ENCODE data around the gene ANTXR2.

The ANTXR2 gene

GRCh38 chr4:80049813-80050534, 23.1 kb downstream of the ANTXR2 start:
- no peak for DNase-seq (ENCODE audit: low read depth in 1 of 2, low spot score in 1 of 2)
- no peak for TF ChIP-seq POLR2AphosphoS5 (IDR thresholded peaks at IDR 0.05; ENCODE audit: low read depth)
- TF ChIP-seq SPI1 (IDR thresholded peaks at IDR 0.05; ENCODE audit: borderline replicate concordance, low read depth) = no peak
- TF ChIP-seq REST (IDR thresholded peaks at IDR 0.05; ENCODE audit: insufficient replicate concordance, low read depth) = no peak
- no peak for TF ChIP-seq CTCF (IDR thresholded peaks at IDR 0.05; ENCODE audit: insufficient read depth, low read length)
- TF ChIP-seq GABPA (IDR thresholded peaks at IDR 0.05; ENCODE audit: low read depth) = no peak
- Histone ChIP-seq H3K27me3 (ENCODE audit: insufficient read depth, poor library complexity, severe bottlenecking) (no peaks in the 10 kb centered on the region), H3K4me3 (replicated peaks; ENCODE audit: insufficient read depth, low read length) (no peak overlapping the region), H3K27ac (replicated peaks) (no peak overlapping the region)

GRCh38 chr4:80049402-80049801, 23.6 kb downstream of the ANTXR2 start:
- TF ChIP-seq CTCF (IDR thresholded peaks at IDR 0.05; ENCODE audit: insufficient read depth, low read length) = no peak
- TF ChIP-seq REST (IDR thresholded peaks at IDR 0.05; ENCODE audit: insufficient replicate concordance, low read depth) = no peak
- no peak for TF ChIP-seq GABPA (IDR thresholded peaks at IDR 0.05; ENCODE audit: low read depth)
- TF ChIP-seq SPI1 (IDR thresholded peaks at IDR 0.05; ENCODE audit: borderline replicate concordance, low read depth) = no peak
- no peak for TF ChIP-seq POLR2AphosphoS5 (IDR thresholded peaks at IDR 0.05; ENCODE audit: low read depth)
- DNase-seq (ENCODE audit: low read depth in 1 of 2, low spot score in 1 of 2) = no peak
- no peaks in the 10 kb centered on the region for H3K27me3 ChIP-seq (ENCODE audit: insufficient read depth, poor library complexity, severe bottlenecking)
- no peak overlapping the region for H3K4me3 ChIP-seq (replicated peaks; ENCODE audit: insufficient read depth, low read length)
- no peak overlapping the region for H3K27ac ChIP-seq (replicated peaks)

- no peak overlapping the region for H3K4me3 ChIP-seq (replicated peaks; ENCODE audit: insufficient read depth, low read length)
- H3K27ac ChIP-seq (replicated peaks) = no peak overlapping the region
- no peaks in the 10 kb centered on the region for H3K27me3 ChIP-seq (ENCODE audit: insufficient read depth, poor library complexity, severe bottlenecking)
- TF ChIP-seq CTCF (IDR thresholded peaks at IDR 0.05; ENCODE audit: insufficient read depth, low read length) = no peak
- no peak for TF ChIP-seq GABPA (IDR thresholded peaks at IDR 0.05; ENCODE audit: low read depth)
- TF ChIP-seq SPI1 (IDR thresholded peaks at IDR 0.05; ENCODE audit: borderline replicate concordance, low read depth) = no peak
- TF ChIP-seq POLR2AphosphoS5 (IDR thresholded peaks at IDR 0.05; ENCODE audit: low read depth) = no peak
- no peak for TF ChIP-seq REST (IDR thresholded peaks at IDR 0.05; ENCODE audit: insufficient replicate concordance, low read depth)
- no peak for DNase-seq (ENCODE audit: low read depth in 1 of 2, low spot score in 1 of 2)
Measured at GRCh38 chr4:80045786-80046185, 27.2 kb downstream of the ANTXR2 start.
